Keratinocyte (primary cell): ENCODE data around the gene DOCK1. TPM values are rescaled to one million over a fixed set of nuclear protein-coding genes. Genes with fewer than 3 reads are reported as not detected.
"Not testable (repeated sequence)": the region's sequence is repeated elsewhere in the genome, so short reads cannot be mapped to it uniquely, and the experiment has no call there.

Source experiments
- DNase-seq: peaks from one replicate; pipeline ENCODE4 v3.0.0-alpha.2; 2011; ENCODE audit warnings: low read depth, missing footprints, low spot score
- FAIRE-seq: peaks from 2 replicates; lab custom pipeline; 2011; peaks lifted over from hg19 to GRCh38; lab: Jason Lieb, UNC
- H2AFZ ChIP-seq: 2 replicates; pipeline ENCODE4 v1.6.0; 2012; ENCODE audit warnings: low read length, control low read depth, inconsistent platforms; ENCODE audit not compliant: control insufficient read depth
- H3K27ac ChIP-seq: 2 replicates; pipeline ENCODE4 v1.5.1; 2011; ENCODE audit warnings: low read length; ENCODE audit not compliant: control insufficient read depth, insufficient read depth
- H3K27me3 ChIP-seq: 3 replicates; pipeline ENCODE4 v1.6.0; 2011; ENCODE audit warnings: low read length; ENCODE audit not compliant: control insufficient read depth, insufficient read depth; ENCODE audit errors: extremely low read depth
- H3K36me3 ChIP-seq, 2 experiments: 2 replicates in 1 of 2; 3 replicates in 1 of 2; pipeline ENCODE4 v1.5.1; 2011; ENCODE audit warnings: low read length in 2 of 2, mild to moderate bottlenecking in 1 of 2; ENCODE audit not compliant: control insufficient read depth in 2 of 2, insufficient read depth in 2 of 2; ENCODE audit errors: extremely low read depth in 1 of 2
- H3K4me1 ChIP-seq: 3 replicates; pipeline ENCODE4 v1.5.1; 2011; ENCODE audit warnings: low read length; ENCODE audit not compliant: control insufficient read depth, insufficient read depth; ENCODE audit errors: extremely low read depth
- H3K4me2 ChIP-seq: 3 replicates; pipeline ENCODE4 v1.6.0; 2011; ENCODE audit warnings: low read depth, low read length; ENCODE audit not compliant: control insufficient read depth, insufficient read depth; ENCODE audit errors: extremely low read depth
- H3K4me3 ChIP-seq, 3 experiments: fragments of 200-600 bp in 1 of 3; sonication (generic) in 1 of 3; 2 replicates in 2 of 3; 3 replicates in 1 of 3; pipeline ENCODE4 v1.5.1; 2011 to 2016; ENCODE audit warnings: low read length in 3 of 3, mild to moderate bottlenecking in 3 of 3, control low read depth in 2 of 3, inconsistent platforms in 1 of 3, low read depth in 1 of 3, mixed read lengths in 1 of 3, mixed run types in 1 of 3, moderate library complexity in 1 of 3; ENCODE audit not compliant: control insufficient read depth in 2 of 3, insufficient read depth in 2 of 3; ENCODE audit errors: extremely low read depth in 1 of 3
- H3K79me2 ChIP-seq: 2 replicates; pipeline ENCODE4 v1.6.0; 2012; ENCODE audit warnings: low read length; ENCODE audit not compliant: control insufficient read depth, insufficient read depth
- H3K9ac ChIP-seq: 3 replicates; pipeline ENCODE4 v1.6.0; 2011; ENCODE audit warnings: low read length; ENCODE audit not compliant: control insufficient read depth, insufficient read depth; ENCODE audit errors: extremely low read depth
- H3K9me1 ChIP-seq: 3 replicates; pipeline ENCODE4 v1.6.0; 2011; ENCODE audit warnings: low read length; ENCODE audit not compliant: control insufficient read depth, insufficient read depth; ENCODE audit errors: extremely low read depth
- H3K9me3 ChIP-seq: 2 replicates; pipeline ENCODE4 v1.5.1; 2012; ENCODE audit warnings: low read depth, low read length; ENCODE audit not compliant: control insufficient read depth
- H4K20me1 ChIP-seq: 3 replicates; pipeline ENCODE4 v1.6.0; 2011; ENCODE audit warnings: low read length; ENCODE audit not compliant: control insufficient read depth, insufficient read depth; ENCODE audit errors: extremely low read depth
- CTCF ChIP-seq, 3 experiments: IDR thresholded peaks in 1 of 3; conservative IDR thresholded peaks in 1 of 3; optimal IDR thresholded peaks in 1 of 3; 2 replicates in 2 of 3; 3 replicates in 1 of 3; pipeline versions ENCODE3 to v1.5.1; 2011; ENCODE audit warnings: low read length in 3 of 3, mild to moderate bottlenecking in 3 of 3, moderate library complexity in 2 of 3, control low read depth in 1 of 3, inconsistent platforms in 1 of 3; ENCODE audit not compliant: insufficient read depth in 2 of 3; ENCODE audit errors: extremely low read depth in 1 of 3
- EZH2 ChIP-seq: IDR thresholded peaks from one replicate; pipeline ENCODE4 v1.6.1; 2012; ENCODE audit warnings: inconsistent platforms, mild to moderate bottlenecking, low read length, moderate library complexity
- dilution Hi-C: fragments of 300-500 bp; cut with MboI; formaldehyde crosslinking; loops from one replicate; pipeline ENCODE4 v1.7.0; 2020; ENCODE audit warnings: low sequenced_read_pairs; ENCODE audit not compliant: extremely low pct_ligation_motif_present
- polyA plus RNA-seq, 5 experiments: library from polyadenylated mRNA; depleted of rRNA in 3 of 5; stranded (reverse) in 3 of 5; stranded (forward) in 1 of 5; unstranded in 1 of 5; fragments of >200 nt; gene quantifications; 1 replicate in 1 of 5; 2 replicates in 3 of 5; 3 replicates in 1 of 5; pipeline versions ENCODE4 v1.2.1 to v1.2.3, GENCODE V29; 2011 to 2012; ENCODE audit warnings: missing spikeins in 2 of 5, low read depth in 1 of 5, low replicate concordance in 1 of 5

Gene DOCK1
- polyA plus RNA-seq, 1 donor (not counting 4 experiments of a cell fraction or from before 2014, with no cell fraction given), result 15.7 TPM

DNA sequence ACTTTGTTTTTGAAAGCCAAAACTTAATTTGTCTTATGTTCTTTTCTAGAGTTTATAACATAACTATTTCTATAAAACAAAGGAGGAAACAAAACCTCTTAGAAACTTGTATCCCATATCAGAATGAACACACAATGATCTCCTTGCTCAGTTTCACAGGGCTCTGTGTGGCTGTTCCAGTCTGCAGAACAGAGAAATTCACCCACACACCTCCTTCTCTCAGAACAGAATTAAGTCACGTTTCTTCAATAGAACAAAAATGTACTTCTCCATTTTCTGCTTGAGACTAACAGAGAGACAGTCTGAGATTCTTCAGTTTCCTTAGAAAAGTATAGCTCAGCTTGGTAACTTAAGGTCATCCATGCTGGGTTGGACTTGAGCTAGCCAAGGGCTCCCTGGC lies 15.8 kb upstream of the DOCK1 start:
- no peak overlapping the region for H3K4me3 ChIP-seq
- no peaks in the 10 kb centered on the region for H3K9me1 ChIP-seq
- DNase-seq, result no peak
- TF ChIP-seq CTCF (optimal IDR thresholded peaks at IDR 0.05 in 1 of 3, IDR thresholded peaks at IDR 0.05 in 1 of 3, conservative IDR thresholded peaks at IDR 0.05 in 1 of 3; ENCODE audit: extremely low read depth in 1 of 3, insufficient read depth in 2 of 3, low read length in 3 of 3), result no peak
- TF ChIP-seq EZH2, result no peak
- H3K9me3 ChIP-seq, result no peaks in the 10 kb centered on the region
- no peaks in the 10 kb centered on the region for H3K36me3 ChIP-seq
- H4K20me1 ChIP-seq, result no peaks in the 10 kb centered on the region
- no peak overlapping the region for H3K4me2 ChIP-seq
- no peak overlapping the region for H3K9ac ChIP-seq
- dilution Hi-C loops, result no loop called here
- peaks cover 5% of the 10 kb centered on the region for H3K4me1 ChIP-seq
- no peaks in the 10 kb centered on the region for H3K27me3 ChIP-seq
- no peaks in the 10 kb centered on the region for H3K79me2 ChIP-seq
- H2AFZ ChIP-seq, result peak overlapping the region; percentile 19
- FAIRE-seq, result no peak
- H3K27ac ChIP-seq, result no peak overlapping the region

GRCh38 chr10:126890797-126891196 lies 14.4 kb upstream of the DOCK1 start:
- FAIRE-seq, H3K4me1 ChIP-seq, H3K4me3 ChIP-seq, H2AFZ ChIP-seq, H3K27me3 ChIP-seq, H3K9ac ChIP-seq, H3K79me2 ChIP-seq, H3K27ac ChIP-seq, H3K9me3 ChIP-seq, H3K4me2 ChIP-seq, dilution Hi-C loops, DNase-seq, H3K36me3 ChIP-seq, H3K9me1 ChIP-seq, H4K20me1 ChIP-seq: not testable (repeated sequence)
